Astrocyte (in vitro differentiated cells and primary cell): Measurements from ENCODE around the gene OTOP3. TPM values are rescaled to one million over a fixed set of nuclear protein-coding genes. Genes with fewer than 3 reads are reported as not detected.

ENCODE experiments used
- DNase-seq: peaks from one replicate; pipeline ENCODE4 v3.0.0-alpha.2; 2010; ENCODE audit warnings: low read depth
- FAIRE-seq: peaks from 2 replicates; lab custom pipeline; 2011; peaks lifted over from hg19 to GRCh38; lab: Jason Lieb, UNC
- H2AFZ ChIP-seq: 2 replicates; pipeline ENCODE4 v1.6.0; 2012; ENCODE audit warnings: low read depth, low read length, inconsistent platforms
- H3K27ac ChIP-seq: 2 replicates; pipeline ENCODE4 v1.5.1; 2011; ENCODE audit warnings: low read depth, low read length, inconsistent platforms
- H3K27me3 ChIP-seq: 2 replicates; pipeline ENCODE4 v1.6.0; 2011; ENCODE audit warnings: low read length, inconsistent platforms; ENCODE audit not compliant: insufficient read depth
- H3K36me3 ChIP-seq: 2 replicates; pipeline ENCODE4 v1.5.1; 2011; ENCODE audit warnings: low read length, inconsistent platforms; ENCODE audit not compliant: insufficient read depth
- H3K4me1 ChIP-seq: 2 replicates; pipeline ENCODE4 v1.5.1; 2011; ENCODE audit warnings: low read length, inconsistent platforms; ENCODE audit not compliant: insufficient read depth
- H3K4me2 ChIP-seq: 2 replicates; pipeline ENCODE4 v1.6.0; 2012; ENCODE audit warnings: low read length, inconsistent platforms
- H3K4me3 ChIP-seq: 2 replicates; pipeline ENCODE4 v1.5.1; 2011; ENCODE audit warnings: low read depth, mild to moderate bottlenecking, low read length, inconsistent platforms; ENCODE audit not compliant: insufficient read depth
- H3K79me2 ChIP-seq: 2 replicates; pipeline ENCODE4 v1.6.0; 2012; ENCODE audit warnings: mild to moderate bottlenecking, low read length, inconsistent platforms; ENCODE audit not compliant: insufficient read depth
- H3K9ac ChIP-seq: 2 replicates; pipeline ENCODE4 v1.6.0; 2012; ENCODE audit warnings: mild to moderate bottlenecking, low read length, inconsistent platforms
- H3K9me3 ChIP-seq: 2 replicates; pipeline ENCODE4 v1.5.1; 2012; ENCODE audit warnings: low read depth, mild to moderate bottlenecking, low read length, inconsistent platforms; ENCODE audit not compliant: insufficient read depth
- H4K20me1 ChIP-seq: 2 replicates; pipeline ENCODE4 v1.6.0; 2012; ENCODE audit warnings: low read length, inconsistent platforms; ENCODE audit not compliant: insufficient read depth
- H3K27ac Mint-ChIP-seq: one replicate; pipeline ENCODE4 v1.8.0; 2021; ENCODE audit warnings: mild to moderate bottlenecking, mixed read lengths; ENCODE audit not compliant: unreplicated experiment
- H3K27me3 Mint-ChIP-seq: one replicate; pipeline ENCODE4 v1.8.0; 2021; ENCODE audit warnings: low read depth, mixed read lengths; ENCODE audit not compliant: unreplicated experiment
- H3K36me3 Mint-ChIP-seq: one replicate; pipeline ENCODE4 v1.8.0; 2021; ENCODE audit warnings: low read depth, mixed read lengths; ENCODE audit not compliant: unreplicated experiment
- H3K4me1 Mint-ChIP-seq: one replicate; pipeline ENCODE4 v1.8.0; 2021; ENCODE audit warnings: low read depth, mixed read lengths; ENCODE audit not compliant: unreplicated experiment
- H3K4me3 Mint-ChIP-seq: one replicate; pipeline ENCODE4 v1.8.0; 2021; ENCODE audit warnings: mild to moderate bottlenecking, moderate library complexity, mixed read lengths; ENCODE audit not compliant: unreplicated experiment
- H3K9me3 Mint-ChIP-seq: one replicate; pipeline ENCODE4 v1.8.0; 2021; ENCODE audit warnings: mild to moderate bottlenecking, mixed read lengths; ENCODE audit not compliant: unreplicated experiment
- EZH2 ChIP-seq: IDR thresholded peaks from 2 replicates; pipeline ENCODE4 v1.6.1; 2012; ENCODE audit warnings: mild to moderate bottlenecking, low read length, inconsistent platforms; ENCODE audit not compliant: insufficient read depth
- total RNA-seq: library from RNA; stranded (reverse); gene quantifications from 2 replicates; pipeline ENCODE4 v1.2.1, GENCODE V29; 2021
- TF ChIP-seq, protein P1 (sequence below): IDR thresholded peaks from 2 replicates; pipeline ENCODE4 v1.5.1; 2011; ENCODE audit warnings: low read depth, mild to moderate bottlenecking, inconsistent platforms, low read length, moderate library complexity; ENCODE audit not compliant: insufficient read depth

Gene OTOP3
- total RNA-seq, 1 donor from 2014 or later: not detected

DNA sequence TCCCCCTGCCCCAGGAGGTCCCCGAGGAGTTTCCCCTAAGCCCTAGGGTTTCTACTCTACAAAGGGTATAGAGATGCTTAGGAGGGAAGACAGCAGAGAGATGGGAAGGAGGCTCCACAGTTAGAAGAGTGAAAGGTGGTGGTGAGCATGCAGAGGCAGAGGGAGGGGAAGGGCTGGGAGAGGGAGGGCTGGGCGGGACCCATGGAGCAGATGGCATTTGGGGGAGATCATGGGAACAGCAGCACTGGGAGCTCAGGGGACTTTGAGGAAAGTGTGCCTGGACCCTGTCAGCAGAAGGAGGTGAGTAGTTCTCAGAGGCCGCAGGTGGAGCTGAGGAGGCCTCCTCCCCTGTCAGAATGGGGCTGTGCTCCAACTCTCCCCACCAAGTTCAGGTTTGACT lies 650 bp upstream of the OTOP3 start:
- no peaks in the 10 kb centered on the region for H3K4me1 Mint-ChIP-seq
- H3K36me3 Mint-ChIP-seq: peaks cover 2% of the 10 kb centered on the region
- H2AFZ ChIP-seq: no peak overlapping the region
- H3K9me3 ChIP-seq: no peaks in the 10 kb centered on the region
- no peak for DNase-seq
- H3K27me3 Mint-ChIP-seq: peaks cover 81% of the 10 kb centered on the region
- H3K4me3 ChIP-seq: no peak overlapping the region
- no peaks in the 10 kb centered on the region for H3K36me3 ChIP-seq
- no peak overlapping the region for H3K27ac Mint-ChIP-seq
- H3K4me2 ChIP-seq: no peak overlapping the region
- no peaks in the 10 kb centered on the region for H4K20me1 ChIP-seq
- no peak for FAIRE-seq
- peaks cover 3% of the 10 kb centered on the region for H3K9me3 Mint-ChIP-seq
- TF ChIP-seq, protein P1, sequence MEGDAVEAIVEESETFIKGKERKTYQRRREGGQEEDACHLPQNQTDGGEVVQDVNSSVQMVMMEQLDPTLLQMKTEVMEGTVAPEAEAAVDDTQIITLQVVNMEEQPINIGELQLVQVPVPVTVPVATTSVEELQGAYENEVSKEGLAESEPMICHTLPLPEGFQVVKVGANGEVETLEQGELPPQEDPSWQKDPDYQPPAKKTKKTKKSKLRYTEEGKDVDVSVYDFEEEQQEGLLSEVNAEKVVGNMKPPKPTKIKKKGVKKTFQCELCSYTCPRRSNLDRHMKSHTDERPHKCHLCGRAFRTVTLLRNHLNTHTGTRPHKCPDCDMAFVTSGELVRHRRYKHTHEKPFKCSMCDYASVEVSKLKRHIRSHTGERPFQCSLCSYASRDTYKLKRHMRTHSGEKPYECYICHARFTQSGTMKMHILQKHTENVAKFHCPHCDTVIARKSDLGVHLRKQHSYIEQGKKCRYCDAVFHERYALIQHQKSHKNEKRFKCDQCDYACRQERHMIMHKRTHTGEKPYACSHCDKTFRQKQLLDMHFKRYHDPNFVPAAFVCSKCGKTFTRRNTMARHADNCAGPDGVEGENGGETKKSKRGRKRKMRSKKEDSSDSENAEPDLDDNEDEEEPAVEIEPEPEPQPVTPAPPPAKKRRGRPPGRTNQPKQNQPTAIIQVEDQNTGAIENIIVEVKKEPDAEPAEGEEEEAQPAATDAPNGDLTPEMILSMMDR: no peak
- no peak for TF ChIP-seq EZH2
- H3K4me1 ChIP-seq: no peaks in the 10 kb centered on the region
- H3K9ac ChIP-seq: no peak overlapping the region
- H3K27me3 ChIP-seq: peaks cover 52% of the 10 kb centered on the region
- H3K27ac ChIP-seq: no peak overlapping the region
- no peak overlapping the region for H3K4me3 Mint-ChIP-seq
- no peaks in the 10 kb centered on the region for H3K79me2 ChIP-seq

DNA sequence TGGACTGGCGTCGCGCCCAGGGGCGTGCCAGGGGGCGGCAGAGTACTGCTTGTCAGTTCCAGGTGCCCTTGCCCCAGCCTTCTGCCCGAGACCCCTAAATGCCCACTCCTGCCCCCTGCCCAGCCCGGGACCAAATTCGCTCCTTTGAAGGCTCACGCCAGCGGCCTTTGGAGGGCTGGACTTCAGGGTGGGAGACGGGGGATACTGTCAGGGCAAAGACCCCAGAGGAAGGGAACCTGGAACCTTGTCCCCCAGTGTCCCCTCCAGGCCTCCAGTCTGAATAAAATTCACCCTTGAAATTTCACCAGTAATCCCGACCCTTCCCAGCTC lies 737 bp downstream of the OTOP3 start:
- H3K4me3 ChIP-seq: no peak overlapping the region
- TF ChIP-seq, protein P1: no peak
- no peak for TF ChIP-seq EZH2
- H4K20me1 ChIP-seq: no peaks in the 10 kb centered on the region
- H3K4me1 Mint-ChIP-seq: no peaks in the 10 kb centered on the region
- H3K27ac Mint-ChIP-seq: no peak overlapping the region
- no peaks in the 10 kb centered on the region for H3K36me3 ChIP-seq
- no peak overlapping the region for H3K27ac ChIP-seq
- H2AFZ ChIP-seq: no peak overlapping the region
- peaks cover 54% of the 10 kb centered on the region for H3K27me3 ChIP-seq
- FAIRE-seq: no peak
- peaks cover 77% of the 10 kb centered on the region for H3K27me3 Mint-ChIP-seq
- DNase-seq: no peak
- peaks cover 5% of the 10 kb centered on the region for H3K9me3 Mint-ChIP-seq
- no peaks in the 10 kb centered on the region for H3K9me3 ChIP-seq
- no peaks in the 10 kb centered on the region for H3K4me1 ChIP-seq
- no peak overlapping the region for H3K4me3 Mint-ChIP-seq
- no peak overlapping the region for H3K9ac ChIP-seq
- H3K4me2 ChIP-seq: no peak overlapping the region
- no peaks in the 10 kb centered on the region for H3K36me3 Mint-ChIP-seq
- H3K79me2 ChIP-seq: no peaks in the 10 kb centered on the region

DNA sequence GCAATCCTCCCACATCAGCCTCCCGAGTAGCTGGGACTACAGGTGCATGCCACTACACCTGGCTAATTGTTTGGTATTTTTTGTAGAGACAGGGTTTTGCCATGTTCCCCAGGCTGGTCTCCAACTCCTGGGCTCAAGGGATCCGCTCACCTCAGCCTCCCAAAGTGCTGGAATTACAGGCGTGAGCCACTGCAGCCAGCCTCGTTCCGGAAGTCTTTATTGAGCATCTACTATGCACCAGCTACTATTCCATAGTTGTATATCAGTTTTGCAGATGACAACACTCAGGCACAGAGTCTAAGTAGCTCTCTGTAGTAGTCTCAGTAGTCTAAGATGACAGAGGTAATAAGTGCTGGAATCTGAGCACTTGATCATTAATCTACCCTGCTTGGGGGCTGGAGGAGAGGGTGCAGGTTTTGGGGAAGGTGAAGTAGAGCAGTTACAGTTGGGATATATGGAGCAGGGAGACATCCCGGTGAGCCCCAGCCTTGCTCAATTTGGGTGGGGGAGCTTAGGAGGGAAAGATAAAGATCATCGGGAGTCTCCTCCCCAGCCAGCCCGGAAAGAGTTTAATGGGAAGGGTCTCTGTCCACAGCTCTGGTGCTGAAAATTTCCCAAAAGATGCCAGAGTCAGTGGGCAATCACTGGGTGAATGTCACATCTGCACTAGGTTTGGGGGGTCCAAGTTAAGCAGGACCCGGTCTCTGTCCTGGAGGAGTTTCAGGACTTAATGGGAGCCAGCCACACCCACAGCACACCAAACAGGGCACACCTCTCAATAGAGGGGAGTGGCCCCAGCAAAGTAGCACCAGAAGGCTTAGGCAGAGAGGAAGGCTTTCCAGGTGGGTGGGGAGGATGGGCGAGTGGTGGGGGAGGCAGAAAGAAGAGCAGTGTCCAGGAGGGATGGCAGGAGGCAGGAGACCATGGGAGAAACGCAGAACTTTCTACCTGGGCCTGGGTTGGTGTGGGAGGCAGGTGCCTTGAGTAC lies 1.7 kb downstream of the OTOP3 start:
- Histone ChIP-seq H3K36me3 (no peaks in the 10 kb centered on the region), H3K4me3 (no peak overlapping the region), H4K20me1 (no peaks in the 10 kb centered on the region), H3K4me2 (no peak overlapping the region), H3K27ac (no peak overlapping the region), H3K79me2 (no peaks in the 10 kb centered on the region), H3K4me1 (no peaks in the 10 kb centered on the region), H3K27me3 (peaks cover 51% of the 10 kb centered on the region), H3K9me3 (no peaks in the 10 kb centered on the region), H2AFZ (no peak overlapping the region), H3K9ac (no peak overlapping the region)
- Mint-ChIP-seq H3K36me3 (no peaks in the 10 kb centered on the region), H3K4me3 (no peak overlapping the region), H3K9me3 (peaks cover 3% of the 10 kb centered on the region), H3K27me3 (peaks cover 78% of the 10 kb centered on the region), H3K4me1 (no peaks in the 10 kb centered on the region), H3K27ac (no peak overlapping the region)
- no peak for FAIRE-seq
- TF ChIP-seq EZH2: no peak
- TF ChIP-seq, protein P1: no peak
- no peak for DNase-seq
